ENCODE results near the gene AJM1.

DNA sequence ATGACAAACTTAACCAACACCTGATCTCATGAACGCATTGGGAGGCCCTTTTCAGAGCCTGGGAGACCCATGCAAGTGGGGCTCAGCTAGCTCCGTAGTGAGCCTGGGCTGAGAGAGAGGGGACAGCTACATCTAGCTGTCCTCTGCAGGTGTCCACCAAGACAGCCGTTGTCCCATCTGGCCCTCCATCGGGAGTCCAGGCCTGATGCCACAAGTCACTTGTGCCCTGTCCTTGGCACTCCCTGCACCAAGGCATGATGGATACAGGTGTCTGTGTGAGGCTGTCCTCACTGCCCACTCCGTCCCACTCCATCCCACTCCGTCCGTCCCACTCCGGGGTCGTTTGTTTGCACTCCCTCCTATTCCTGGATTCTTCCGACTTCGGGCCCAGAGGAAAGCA lies 26.4 kb downstream of the AJM1 start:
- TF ChIP-seq, protein P1, sequence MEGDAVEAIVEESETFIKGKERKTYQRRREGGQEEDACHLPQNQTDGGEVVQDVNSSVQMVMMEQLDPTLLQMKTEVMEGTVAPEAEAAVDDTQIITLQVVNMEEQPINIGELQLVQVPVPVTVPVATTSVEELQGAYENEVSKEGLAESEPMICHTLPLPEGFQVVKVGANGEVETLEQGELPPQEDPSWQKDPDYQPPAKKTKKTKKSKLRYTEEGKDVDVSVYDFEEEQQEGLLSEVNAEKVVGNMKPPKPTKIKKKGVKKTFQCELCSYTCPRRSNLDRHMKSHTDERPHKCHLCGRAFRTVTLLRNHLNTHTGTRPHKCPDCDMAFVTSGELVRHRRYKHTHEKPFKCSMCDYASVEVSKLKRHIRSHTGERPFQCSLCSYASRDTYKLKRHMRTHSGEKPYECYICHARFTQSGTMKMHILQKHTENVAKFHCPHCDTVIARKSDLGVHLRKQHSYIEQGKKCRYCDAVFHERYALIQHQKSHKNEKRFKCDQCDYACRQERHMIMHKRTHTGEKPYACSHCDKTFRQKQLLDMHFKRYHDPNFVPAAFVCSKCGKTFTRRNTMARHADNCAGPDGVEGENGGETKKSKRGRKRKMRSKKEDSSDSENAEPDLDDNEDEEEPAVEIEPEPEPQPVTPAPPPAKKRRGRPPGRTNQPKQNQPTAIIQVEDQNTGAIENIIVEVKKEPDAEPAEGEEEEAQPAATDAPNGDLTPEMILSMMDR (IDR thresholded peaks at IDR 0.05 in 2 of 3, conservative IDR thresholded peaks at IDR 0.05 in 1 of 3; ENCODE audit: borderline replicate concordance in 1 of 3, insufficient read depth in 1 of 3, low read depth in 2 of 3, low read length in 2 of 3), result no peak
- TF ChIP-seq POLR2A (IDR thresholded peaks at IDR 0.05; ENCODE audit: borderline replicate concordance, extremely low read depth, insufficient read depth, insufficient read length) (no peak), RAD21 (IDR thresholded peaks at IDR 0.05; ENCODE audit: low read depth) (no peak), JUND (IDR thresholded peaks at IDR 0.05) (no peak), SP1 (IDR thresholded peaks at IDR 0.05; ENCODE audit: low read depth) (no peak), YY1 (IDR thresholded peaks at IDR 0.05; ENCODE audit: extremely low read depth, insufficient replicate concordance, low read depth, low read length) (no peak), CEBPB (IDR thresholded peaks at IDR 0.05; ENCODE audit: low read depth) (no peak), EZH2phosphoT487 (IDR thresholded peaks at IDR 0.05; ENCODE audit: borderline replicate concordance) (no peak), POLR2AphosphoS5 (IDR thresholded peaks at IDR 0.05; ENCODE audit: low read depth, low read length) (no peak), EZH2 (IDR thresholded peaks at IDR 0.05) (no peak), ZNF274 (IDR thresholded peaks at IDR 0.05; ENCODE audit: low read depth, low read length) (no peak)
- TF ChIP-seq, protein P2, sequence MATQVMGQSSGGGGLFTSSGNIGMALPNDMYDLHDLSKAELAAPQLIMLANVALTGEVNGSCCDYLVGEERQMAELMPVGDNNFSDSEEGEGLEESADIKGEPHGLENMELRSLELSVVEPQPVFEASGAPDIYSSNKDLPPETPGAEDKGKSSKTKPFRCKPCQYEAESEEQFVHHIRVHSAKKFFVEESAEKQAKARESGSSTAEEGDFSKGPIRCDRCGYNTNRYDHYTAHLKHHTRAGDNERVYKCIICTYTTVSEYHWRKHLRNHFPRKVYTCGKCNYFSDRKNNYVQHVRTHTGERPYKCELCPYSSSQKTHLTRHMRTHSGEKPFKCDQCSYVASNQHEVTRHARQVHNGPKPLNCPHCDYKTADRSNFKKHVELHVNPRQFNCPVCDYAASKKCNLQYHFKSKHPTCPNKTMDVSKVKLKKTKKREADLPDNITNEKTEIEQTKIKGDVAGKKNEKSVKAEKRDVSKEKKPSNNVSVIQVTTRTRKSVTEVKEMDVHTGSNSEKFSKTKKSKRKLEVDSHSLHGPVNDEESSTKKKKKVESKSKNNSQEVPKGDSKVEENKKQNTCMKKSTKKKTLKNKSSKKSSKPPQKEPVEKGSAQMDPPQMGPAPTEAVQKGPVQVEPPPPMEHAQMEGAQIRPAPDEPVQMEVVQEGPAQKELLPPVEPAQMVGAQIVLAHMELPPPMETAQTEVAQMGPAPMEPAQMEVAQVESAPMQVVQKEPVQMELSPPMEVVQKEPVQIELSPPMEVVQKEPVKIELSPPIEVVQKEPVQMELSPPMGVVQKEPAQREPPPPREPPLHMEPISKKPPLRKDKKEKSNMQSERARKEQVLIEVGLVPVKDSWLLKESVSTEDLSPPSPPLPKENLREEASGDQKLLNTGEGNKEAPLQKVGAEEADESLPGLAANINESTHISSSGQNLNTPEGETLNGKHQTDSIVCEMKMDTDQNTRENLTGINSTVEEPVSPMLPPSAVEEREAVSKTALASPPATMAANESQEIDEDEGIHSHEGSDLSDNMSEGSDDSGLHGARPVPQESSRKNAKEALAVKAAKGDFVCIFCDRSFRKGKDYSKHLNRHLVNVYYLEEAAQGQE (IDR thresholded peaks at IDR 0.05; ENCODE audit: low read depth), result no peak
